GM20000 (cell line): ENCODE results near the gene TEAD1.

ENCODE experiments used
- DNase-seq: peaks from one replicate; pipeline ENCODE4 v3.0.0; 2012; ENCODE audit warnings: low spot score
- CTCF ChIP-seq: IDR thresholded peaks from 2 replicates; pipeline ENCODE4 v1.5.1; 2012; ENCODE audit warnings: mild to moderate bottlenecking, control low read depth; ENCODE audit errors: extremely low read depth, missing control alignments

TEAD1 gene

GRCh38 chr11:12789596-12790215, 115.5 kb downstream of the TEAD1 start:
- no peak for DNase-seq
- TF ChIP-seq CTCF: no peak

- TF ChIP-seq CTCF: no peak
- DNase-seq: no peak
Observed at GRCh38 chr11:12790861-12791616, 116.8 kb downstream of the TEAD1 start.

- no peak for TF ChIP-seq CTCF
- DNase-seq: no peak
Observed at GRCh38 chr11:12792018-12792417, 117.8 kb downstream of the TEAD1 start.

- no peak for TF ChIP-seq CTCF
Observed at GRCh38 chr11:12792590-12792989, 118.4 kb downstream of the TEAD1 start.

GRCh38 chr11:12793065-12793464, 118.8 kb downstream of the TEAD1 start:
- no peak for DNase-seq
- no peak for TF ChIP-seq CTCF

More at GRCh38 chr11:12792590-12792989, 118.4 kb downstream of the TEAD1 start:
- DNase-seq: no peak

GRCh38 chr11:12793506-12793905, 119.3 kb downstream of the TEAD1 start:
- no peak for DNase-seq
- TF ChIP-seq CTCF: no peak

- DNase-seq: no peak
- TF ChIP-seq CTCF: no peak
Observed at GRCh38 chr11:12794576-12795230, 120.5 kb downstream of the TEAD1 start.
